ENCODE measurements around the gene SF3B3. TPM values are rescaled to one million over a fixed set of nuclear protein-coding genes. Genes with fewer than 3 reads are reported as not detected.

Gene SF3B3
- total RNA-seq, 2 experiments from 2014 or later, result 195 to 441 TPM

- BruUV-seq (replicated peaks), result no TSS peak
- ChIA-PET POLR2A (interaction anchor here (0.6 to 0.9 kb wide), 3 partner anchors 76 to 1664 kb away, joined by 3 to 4 read pairs (median 3); no protein-coding TSS in a partner anchor), CTCF (ENCODE audit: unreplicated experiment) (no interaction called here)
- no peaks in the 10 kb centered on the region for H3K79me2 ChIP-seq (ENCODE audit: insufficient read depth, low read depth, low read length)
- TF ChIP-seq, protein P1, sequence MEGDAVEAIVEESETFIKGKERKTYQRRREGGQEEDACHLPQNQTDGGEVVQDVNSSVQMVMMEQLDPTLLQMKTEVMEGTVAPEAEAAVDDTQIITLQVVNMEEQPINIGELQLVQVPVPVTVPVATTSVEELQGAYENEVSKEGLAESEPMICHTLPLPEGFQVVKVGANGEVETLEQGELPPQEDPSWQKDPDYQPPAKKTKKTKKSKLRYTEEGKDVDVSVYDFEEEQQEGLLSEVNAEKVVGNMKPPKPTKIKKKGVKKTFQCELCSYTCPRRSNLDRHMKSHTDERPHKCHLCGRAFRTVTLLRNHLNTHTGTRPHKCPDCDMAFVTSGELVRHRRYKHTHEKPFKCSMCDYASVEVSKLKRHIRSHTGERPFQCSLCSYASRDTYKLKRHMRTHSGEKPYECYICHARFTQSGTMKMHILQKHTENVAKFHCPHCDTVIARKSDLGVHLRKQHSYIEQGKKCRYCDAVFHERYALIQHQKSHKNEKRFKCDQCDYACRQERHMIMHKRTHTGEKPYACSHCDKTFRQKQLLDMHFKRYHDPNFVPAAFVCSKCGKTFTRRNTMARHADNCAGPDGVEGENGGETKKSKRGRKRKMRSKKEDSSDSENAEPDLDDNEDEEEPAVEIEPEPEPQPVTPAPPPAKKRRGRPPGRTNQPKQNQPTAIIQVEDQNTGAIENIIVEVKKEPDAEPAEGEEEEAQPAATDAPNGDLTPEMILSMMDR (conservative IDR thresholded peaks at IDR 0.05; ENCODE audit: low read length), result no peak
- no peak for TF ChIP-seq EZH2phosphoT487 (IDR thresholded peaks at IDR 0.05; ENCODE audit: borderline replicate concordance, low read depth, low read length)
- H3K9me3 ChIP-seq (ENCODE audit: low read length), result no peaks in the 10 kb centered on the region
- 0 out of 2 replicates have a peak, but pooled peaks cover 5% of the 10 kb centered on the region for H4K20me1 ChIP-seq (ENCODE audit: insufficient read depth, low read length)
- no peak overlapping the region for H3K4me2 ChIP-seq (ENCODE audit: low read length)
- peaks cover 5% of the 10 kb centered on the region for H3K4me1 ChIP-seq (ENCODE audit: insufficient read depth, low read length, poor library complexity, severe bottlenecking)
- H2AFZ ChIP-seq (ENCODE audit: low read length), result no peak overlapping the region
- no peak for DNase-seq (ENCODE audit: low spot score)
- H3K4me3 ChIP-seq (ENCODE audit: low read depth, low read length, poor library complexity, severe bottlenecking), result no peak overlapping the region
- H3K36me3 ChIP-seq (ENCODE audit: insufficient read depth, low read length), result peaks cover 15% of the 10 kb centered on the region
- no peak overlapping the region for H3K27ac ChIP-seq (ENCODE audit: low read depth, low read length, poor library complexity, severe bottlenecking)
- intact Hi-C loops (cut with micrococcal nuclease; ENCODE audit: unreplicated experiment), result no loop called here
- H3K9me2 ChIP-seq (ENCODE audit: insufficient read depth, low read length), result no peaks in the 10 kb centered on the region
Measured at GRCh38 chr16:70579248-70579647, 55.6 kb downstream of the SF3B3 start.

GRCh38 chr16:70579648-70580630, 56.3 kb downstream of the SF3B3 start:
- no peak overlapping the region for H3K27ac ChIP-seq (ENCODE audit: low read depth, low read length, poor library complexity, severe bottlenecking)
- peaks cover 5% of the 10 kb centered on the region for H3K4me1 ChIP-seq (ENCODE audit: insufficient read depth, low read length, poor library complexity, severe bottlenecking)
- H3K9me2 ChIP-seq (ENCODE audit: insufficient read depth, low read length), result no peaks in the 10 kb centered on the region
- H4K20me1 ChIP-seq (ENCODE audit: insufficient read depth, low read length), result no peaks in the 10 kb centered on the region
- intact Hi-C loops (cut with micrococcal nuclease; ENCODE audit: unreplicated experiment), result no loop called here
- DNase-seq (ENCODE audit: low spot score), result no peak
- ChIA-PET CTCF (ENCODE audit: unreplicated experiment) (no interaction called here), POLR2A (interaction anchor here (0.6 to 0.9 kb wide), 3 partner anchors 75 to 1665 kb away, joined by 3 to 4 read pairs (median 3); no protein-coding TSS in a partner anchor)
- H2AFZ ChIP-seq (ENCODE audit: low read length), result no peak overlapping the region
- no peak overlapping the region for H3K4me3 ChIP-seq (ENCODE audit: low read depth, low read length, poor library complexity, severe bottlenecking)
- TF ChIP-seq EZH2phosphoT487 (IDR thresholded peaks at IDR 0.05; ENCODE audit: borderline replicate concordance, low read depth, low read length), result no peak
- TF ChIP-seq, protein P1 (conservative IDR thresholded peaks at IDR 0.05; ENCODE audit: low read length), result no peak
- peaks cover 8% of the 10 kb centered on the region for H3K36me3 ChIP-seq (ENCODE audit: insufficient read depth, low read length)
- BruUV-seq (replicated peaks), result no TSS peak
- no peak overlapping the region for H3K4me2 ChIP-seq (ENCODE audit: low read length)
- no peaks in the 10 kb centered on the region for H3K9me3 ChIP-seq (ENCODE audit: low read length)
- H3K79me2 ChIP-seq (ENCODE audit: insufficient read depth, low read depth, low read length), result no peaks in the 10 kb centered on the region

Data from OCI-LY7 (cell line).